GM19025 (cell line): Measurements from ENCODE around the gene RYR2.

Experiments used
- ATAC-seq: cut with Tn5 transposase; IDR thresholded peaks from one replicate; pipeline ENCODE4 v1.9.1; 2021; ENCODE audit warnings: mild to moderate bottlenecking, low read depth, moderate library complexity; ENCODE audit not compliant: unreplicated experiment

Gene RYR2

DNA sequence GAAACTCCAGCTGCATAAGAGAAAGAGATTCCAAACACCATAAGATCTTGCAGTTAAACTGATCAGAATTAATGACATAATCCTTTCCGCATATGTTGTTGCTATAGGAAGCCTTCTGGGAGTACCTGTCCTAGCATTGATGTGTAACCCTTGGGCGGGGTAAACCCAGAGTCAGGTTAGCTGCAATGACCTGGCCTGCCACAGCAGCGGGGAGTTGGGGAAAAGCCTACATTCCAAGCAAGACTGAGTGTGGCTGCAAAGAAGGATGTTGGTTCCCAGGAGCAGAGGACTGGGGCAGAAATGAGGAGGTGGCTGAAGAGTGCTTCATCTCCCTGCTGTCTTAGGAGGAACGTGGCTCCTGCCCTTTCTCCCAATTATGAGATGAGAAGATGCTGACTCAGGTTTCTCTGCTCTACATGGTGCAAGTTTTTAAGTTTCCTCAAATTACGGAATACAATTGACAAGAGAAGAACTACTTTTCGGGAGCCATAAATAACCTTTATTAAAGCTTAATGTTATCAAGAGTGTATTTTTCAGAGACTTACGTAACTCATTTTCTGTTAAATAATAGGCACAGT is 142.1 kb downstream of the RYR2 start:
- ATAC-seq: no peak

DNA sequence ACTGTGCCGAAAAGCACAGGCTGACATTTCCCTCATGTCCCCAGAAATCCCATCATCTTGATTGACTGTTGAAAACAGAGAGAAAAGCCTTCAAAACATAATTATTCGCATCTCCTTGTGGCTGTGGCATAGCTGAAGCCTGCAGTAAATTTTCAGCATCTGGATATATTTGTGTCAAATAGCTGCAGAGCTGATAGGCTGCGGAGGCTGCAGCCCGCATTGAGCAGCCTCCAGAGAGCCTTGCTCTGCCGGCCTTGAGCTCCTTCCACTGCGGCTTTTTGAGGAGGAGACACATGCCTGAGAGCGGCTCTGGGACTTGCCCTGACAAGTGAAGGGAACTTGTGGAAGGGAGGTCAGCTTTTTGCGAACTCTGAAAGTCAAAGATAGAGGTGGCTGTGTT is 144.7 kb downstream of the RYR2 start:
- ATAC-seq: no peak

DNA sequence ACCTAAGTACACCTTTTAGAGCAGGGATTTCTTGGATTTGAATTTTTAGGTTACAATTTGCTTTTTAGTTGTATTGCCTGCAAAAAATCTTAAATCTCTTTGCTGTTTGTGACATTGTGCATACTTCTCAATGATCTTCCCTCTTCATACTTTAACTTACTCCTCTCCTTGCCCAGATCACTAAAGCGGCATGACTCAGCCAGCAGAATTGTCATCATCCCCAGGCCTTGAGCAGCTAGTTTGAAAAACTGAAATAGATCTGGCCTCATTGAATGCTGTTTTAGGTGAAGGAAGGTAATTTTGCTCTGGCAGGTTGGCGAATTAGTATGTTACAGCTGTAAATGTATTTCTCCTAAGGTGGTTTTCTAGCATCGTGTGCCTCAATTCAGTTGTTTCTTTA is 145.9 kb downstream of the RYR2 start:
- ATAC-seq: no peak

DNA sequence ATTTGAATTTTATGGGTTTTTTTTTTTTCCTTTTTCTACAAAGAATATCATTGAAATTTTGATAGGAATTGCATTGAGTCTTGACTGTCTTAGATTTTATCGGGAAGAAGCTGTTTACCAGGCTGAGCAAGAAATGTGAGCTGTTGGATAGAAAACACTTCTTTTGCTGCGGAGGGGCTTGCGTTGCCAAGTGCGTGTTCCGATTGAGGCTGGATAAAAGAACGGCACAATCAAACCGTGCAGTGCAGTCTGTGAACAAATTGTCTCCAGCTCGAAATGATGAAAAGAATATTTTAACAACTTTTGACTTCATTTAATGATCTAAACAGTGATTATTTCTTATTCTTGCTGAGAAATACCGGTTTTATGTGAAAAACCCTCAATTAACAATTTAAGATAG is 149.4 kb downstream of the RYR2 start:
- no peak for ATAC-seq

DNA sequence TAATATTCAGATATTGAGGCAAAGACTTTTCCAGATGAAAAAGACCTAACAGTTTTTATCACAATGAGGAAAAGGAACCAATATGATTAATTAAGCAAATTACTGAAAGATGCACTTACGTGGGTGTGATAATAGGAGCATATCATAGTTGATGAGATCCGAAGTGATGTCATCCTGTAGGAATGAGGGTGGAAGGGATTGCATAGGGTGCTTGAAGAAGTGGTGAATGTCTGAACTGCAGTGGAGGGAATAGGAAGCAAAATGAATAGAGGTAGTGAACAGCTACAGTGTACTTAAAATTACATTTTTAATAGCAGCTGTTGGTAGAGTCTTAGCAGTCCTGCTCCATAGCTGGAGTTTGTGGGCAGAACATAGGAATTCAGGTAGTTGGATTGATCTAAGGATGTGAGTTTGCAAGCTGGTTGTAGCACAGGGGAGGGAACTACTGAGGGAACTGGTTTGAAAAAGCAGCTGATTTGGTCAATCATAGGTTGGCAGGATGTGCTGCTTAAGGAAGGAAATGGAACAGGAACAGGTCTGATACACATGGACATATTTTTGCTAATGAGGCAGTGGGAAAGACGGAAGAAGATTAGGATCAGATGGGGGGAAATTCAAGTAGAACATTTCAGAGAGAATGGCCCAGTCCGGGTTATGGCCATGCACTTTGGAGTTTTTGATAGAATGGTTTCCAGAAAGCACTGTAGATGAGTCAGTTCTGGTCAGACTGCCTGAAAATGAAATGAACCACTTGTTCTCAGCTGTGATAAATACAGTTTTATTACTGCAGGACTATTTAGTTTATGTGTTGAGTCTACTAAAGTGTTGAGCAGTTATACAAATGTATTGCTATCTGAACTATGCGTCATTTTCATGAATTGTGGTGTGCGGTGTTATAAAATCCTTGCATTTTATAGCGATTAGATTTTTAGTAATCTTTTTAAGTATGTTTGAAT is 155.8 kb downstream of the RYR2 start:
- no peak for ATAC-seq

DNA sequence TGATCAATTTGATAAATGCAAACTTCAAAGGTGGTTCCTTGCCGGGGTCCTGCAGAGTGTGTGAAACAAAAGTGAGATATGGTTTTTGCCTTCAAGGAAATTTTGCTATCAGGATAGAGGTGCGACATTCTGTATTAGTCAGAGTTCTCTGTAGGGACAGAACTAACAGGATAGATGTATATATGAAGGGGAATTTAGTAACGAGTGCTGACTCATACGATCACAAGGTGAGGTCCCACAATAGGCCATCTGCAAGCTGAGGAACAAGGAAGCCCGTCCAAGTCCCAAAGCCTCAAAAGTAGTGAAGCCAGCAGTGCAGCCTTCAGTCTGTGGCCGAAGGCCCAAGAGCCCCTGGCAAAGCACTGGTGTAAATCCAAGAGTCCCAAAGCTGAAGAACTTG is 157.0 kb downstream of the RYR2 start:
- ATAC-seq: no peak

DNA sequence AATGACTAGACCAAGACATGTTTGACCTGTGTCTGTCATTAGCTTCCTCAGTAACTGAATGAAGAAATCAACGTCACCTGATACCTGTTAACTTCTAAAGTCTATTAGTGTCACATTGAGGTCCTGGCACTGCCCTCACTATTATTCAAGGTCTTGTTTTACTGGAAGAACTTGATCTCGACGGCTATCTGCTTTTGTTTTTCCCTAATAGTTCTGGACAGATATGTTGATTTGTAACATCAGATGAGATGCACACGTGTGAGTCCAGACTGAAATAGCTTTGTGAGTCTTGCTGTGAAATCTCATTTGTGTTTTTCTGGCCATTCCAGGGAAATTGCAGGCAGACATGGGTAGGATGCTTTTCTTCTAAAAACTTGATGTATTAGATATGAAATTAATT is 159.2 kb downstream of the RYR2 start:
- ATAC-seq: no peak

DNA sequence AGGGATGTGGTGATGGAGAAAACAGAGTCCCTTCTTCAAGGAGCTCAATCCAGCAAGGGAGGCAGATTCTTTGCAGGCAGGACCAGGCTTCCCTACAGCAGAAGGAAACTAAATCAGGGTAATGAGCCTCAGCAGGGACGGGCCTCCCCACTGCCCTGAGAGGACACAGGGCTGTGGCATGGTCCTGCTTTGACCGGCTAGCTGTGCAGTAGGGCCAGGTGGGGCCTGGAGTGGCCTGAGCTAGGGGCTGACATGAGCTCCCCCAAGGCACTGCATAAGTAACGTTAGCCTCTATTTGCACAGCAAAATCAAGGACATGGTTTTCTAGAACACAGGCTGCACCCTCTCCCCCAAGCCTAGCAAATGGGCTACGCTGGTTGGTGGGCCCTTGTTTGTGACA is 162.9 kb downstream of the RYR2 start:
- ATAC-seq: no peak

DNA sequence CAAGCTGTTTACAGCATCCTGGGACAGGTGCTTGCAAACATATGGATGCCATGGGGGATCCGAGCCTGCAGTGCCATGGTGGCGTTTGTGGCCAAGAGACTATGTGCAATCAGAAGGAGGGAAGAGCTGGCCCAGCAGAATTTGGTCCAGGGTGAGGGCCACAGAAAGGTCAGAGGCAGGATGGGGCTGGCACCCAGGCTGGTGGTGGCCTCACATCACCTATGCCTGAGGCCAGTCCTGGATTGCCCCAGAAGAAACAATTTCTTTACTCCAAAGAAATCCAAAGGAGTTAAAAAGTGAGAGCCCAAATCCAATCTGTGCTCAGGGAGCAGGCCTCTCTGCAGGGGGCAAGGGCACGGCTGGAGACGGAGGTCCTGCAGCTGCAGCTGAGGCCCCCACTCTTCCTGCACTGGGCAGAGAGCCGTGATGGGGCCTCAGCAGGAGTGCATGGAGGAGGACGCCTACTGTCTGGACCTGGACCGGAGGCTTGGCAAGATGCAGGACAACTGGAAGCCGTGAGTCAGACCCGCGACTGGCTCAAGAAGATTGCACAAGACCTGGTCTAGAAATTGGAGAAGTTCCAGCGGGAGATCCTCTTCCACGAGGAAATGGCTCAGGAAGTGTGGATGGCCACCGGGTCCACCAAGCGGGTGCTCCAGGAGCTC is 163.5 kb downstream of the RYR2 start:
- ATAC-seq: no peak

DNA sequence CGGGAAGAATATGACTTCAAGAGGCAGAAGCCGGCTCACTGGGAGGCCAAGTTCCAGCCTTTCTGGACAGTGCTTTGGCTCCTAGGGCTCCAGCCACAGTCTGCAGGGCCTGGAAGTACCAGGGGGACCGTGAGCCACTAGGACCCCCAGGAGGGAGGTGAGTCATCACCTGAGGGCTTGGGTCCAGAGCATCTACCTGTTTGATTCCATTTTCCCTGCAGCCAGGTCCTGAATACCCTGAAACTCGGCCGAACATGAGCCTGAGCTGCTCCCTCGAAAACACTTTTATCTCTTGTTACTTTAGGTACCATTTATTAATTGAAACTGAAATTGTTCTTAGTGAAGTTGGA is 164.1 kb downstream of the RYR2 start:
- ATAC-seq: no peak

DNA sequence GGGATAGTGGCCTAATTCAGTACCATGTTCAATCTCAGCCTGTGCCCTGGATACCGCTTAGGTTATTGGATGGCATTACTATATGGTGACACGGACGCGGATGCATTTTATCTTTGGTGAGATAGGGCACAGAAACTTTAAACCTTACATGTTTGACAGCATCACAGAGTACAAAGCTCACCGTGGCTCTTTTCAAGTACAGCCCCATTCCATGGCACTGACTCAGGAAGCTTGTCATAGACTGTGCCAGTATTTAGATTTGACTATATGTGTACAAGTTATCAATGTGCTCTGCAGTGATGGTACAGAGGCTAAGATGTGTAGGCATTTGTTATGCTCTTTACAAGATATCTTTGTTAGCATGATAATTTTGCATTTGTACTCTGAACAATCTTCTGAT is 169.0 kb downstream of the RYR2 start:
- ATAC-seq: no peak

DNA sequence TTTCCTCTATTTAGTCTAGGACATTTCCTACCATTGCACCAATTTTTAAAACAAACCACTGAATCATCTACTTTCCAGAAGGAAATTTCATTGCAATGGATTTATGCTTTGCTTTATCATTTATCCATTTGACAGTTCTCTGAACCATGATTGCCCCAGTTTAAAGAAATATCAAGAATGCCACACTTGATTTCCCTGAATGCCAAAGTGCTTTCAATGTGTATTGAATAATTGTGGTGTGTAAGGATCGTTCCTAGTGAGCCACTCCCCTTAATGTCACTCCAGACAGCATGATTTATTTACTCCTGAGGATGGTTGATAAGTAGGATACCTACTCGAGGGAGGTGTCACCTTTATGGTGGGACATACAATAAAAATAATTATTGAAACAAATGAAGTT is 169.6 kb downstream of the RYR2 start:
- ATAC-seq: no peak

DNA sequence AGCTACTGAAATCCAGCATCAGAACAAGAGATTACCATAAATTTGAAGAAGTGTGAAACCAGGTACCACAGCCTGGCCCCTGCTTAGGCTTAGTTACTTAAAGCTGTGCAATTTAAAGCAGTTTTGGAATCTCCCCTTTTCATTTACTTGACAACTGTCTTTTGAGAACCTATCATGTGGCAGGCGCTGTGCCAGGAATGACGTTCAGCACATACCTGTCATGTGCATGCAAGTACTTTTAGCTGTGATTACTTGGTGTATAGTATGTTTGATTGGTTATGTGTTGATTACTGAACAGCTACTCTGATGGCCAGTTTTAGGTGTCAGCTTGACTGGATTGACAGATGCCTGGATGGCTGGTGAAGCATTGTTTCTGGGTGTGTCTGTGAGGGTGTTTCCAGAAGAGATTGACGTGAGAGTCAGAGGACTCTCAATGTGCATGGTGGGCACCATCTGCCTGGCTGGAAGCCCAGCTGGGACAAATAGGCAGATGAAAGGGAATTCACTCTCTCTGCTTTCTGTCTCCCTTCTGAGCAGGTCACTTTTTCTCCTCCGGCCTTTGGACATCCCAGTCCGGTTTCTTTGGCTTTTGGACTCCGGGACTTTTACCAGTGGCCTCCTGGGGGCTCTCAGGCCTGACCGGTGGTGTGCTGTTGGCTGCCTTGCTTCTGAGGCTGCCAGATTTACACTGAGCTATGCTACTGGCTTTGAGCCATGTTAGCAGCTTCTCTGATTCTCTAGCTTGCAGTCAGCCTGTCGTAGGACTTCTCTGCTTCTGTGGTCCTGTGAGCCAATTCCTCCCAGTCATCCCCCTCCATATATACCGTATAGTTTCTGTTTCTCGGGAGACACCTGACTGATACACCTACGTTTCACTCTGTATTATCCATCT is 178.0 kb downstream of the RYR2 start:
- ATAC-seq: no peak

DNA sequence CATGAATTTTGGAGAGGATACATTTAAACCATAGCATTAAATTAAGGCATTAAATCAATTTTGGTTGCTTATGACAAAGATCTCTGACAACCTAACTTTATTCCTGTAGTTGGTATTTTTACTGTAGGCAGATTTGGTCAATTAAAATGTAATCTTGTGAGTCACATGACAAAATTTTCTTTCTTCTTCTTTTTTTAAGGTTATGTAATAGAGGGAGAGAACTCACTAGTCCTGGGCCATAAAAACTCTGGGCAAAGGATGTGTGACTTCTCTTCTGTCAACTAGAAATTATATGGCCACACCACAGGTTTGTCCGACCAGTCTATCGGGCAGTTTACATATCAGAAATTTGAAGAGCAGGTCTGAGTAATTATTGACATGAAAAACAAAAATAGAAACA is 181.4 kb downstream of the RYR2 start:
- ATAC-seq: no peak

DNA sequence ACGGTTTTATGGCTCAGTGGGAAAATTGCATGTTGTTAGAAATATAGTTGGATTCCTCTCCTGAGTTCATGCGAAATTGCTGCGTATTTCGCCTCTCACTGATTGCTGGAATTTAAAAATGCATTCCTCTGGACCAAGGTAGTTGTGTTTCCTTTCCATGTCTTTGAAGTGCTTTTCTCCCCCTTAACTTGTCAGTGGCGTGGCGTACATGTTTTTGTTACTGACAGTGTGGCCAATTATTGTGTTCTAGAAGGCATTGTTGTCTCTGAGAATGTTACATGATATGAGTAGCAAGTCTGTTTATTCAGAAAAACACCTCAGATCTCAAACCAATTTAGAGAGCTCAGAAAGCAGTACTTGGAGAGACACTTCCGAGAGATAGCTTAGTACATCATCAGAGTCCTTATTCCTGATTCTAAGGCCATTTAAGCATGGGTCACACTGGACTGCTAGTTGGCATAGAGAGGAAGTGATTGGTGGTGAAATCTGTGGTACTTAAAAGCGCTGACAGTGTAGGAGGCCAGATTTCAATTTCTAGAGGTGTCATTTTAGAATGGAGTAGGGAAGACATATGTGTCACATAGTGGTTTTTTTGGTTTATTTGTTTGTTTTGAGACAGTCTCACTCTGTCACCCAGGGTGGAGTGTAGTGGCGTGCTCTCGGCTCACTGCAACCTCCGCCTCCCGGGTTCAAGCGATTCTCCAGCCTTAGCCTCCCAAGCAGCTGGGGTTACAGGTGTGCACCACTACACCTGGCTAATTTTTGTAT is 184.4 kb downstream of the RYR2 start:
- ATAC-seq: no peak

DNA sequence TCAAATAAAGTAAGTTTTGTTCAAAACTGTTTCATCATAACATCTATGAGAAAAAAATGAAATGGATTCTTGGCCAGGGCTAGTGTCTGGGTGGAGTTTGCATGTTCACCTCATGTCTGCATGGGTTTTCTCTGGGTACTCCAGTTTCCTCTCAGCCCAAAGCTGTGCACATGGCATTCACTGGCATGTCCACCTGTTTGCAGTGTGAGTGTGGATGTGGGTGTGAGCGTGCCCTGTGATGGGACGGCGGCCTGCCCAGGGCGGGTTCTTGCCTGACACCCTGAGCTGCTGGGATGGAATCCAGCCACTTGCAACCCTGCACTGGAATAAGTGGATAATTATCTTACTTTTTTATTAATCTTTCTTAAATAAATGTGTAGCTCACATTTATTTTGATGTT is 185.5 kb downstream of the RYR2 start:
- ATAC-seq: no peak

DNA sequence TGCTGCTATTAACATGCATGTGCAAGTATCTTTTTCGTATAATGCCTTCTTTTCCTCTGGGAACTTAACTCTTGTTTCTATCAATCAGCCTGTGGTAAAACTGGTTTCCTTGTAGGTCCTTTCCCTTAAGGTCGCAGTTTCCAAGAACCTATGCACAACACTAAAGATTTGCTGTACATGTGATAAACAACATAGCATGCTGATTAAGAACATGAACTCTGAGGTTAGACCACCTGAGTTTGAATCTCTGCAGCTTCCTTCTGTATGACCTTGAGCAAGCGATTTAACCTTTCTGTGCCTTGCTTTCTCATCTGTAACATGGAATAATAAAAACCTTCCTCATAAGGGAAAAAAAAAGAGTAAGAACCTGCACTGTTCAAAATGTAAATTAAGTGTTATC is 186.4 kb downstream of the RYR2 start:
- ATAC-seq: no peak

DNA sequence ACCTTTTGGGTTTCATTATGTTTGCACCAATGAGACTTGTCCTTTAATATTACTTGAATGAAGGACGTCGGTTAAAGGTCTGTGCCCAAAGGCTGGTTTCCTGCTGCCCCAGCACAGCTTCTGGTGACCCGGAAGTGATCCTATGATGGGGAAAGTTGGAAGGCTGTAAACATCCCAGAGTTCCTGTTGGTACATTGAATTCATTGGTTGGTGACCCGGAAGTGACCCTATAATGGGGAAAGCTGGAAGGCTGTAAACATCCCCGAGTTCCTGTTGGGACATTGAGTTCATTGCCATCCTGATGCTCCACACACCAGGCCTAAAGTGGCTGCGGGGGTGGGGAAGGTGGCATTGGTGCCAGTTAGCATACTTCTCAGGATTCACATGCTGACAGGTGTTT is 187.3 kb downstream of the RYR2 start:
- no peak for ATAC-seq

DNA sequence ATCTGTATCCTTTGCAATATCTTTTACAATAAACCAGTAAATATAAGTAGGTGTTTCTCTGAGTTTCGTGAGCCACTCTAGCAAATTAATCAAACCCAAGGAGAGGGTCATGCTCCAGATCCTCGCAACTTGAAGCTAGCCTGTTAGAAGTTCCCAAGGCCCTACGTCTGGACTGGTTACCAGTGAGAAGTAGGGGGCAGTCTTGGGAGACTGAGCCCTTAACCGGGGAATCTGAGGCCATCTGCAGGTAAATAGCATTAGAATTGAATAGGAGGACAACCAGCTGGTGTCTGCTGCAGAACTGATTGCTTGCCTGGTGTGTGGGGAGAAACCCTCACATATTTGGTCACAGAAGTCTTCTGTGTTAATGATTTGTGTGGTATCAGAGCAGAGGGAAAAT is 190.5 kb downstream of the RYR2 start:
- no peak for ATAC-seq

DNA sequence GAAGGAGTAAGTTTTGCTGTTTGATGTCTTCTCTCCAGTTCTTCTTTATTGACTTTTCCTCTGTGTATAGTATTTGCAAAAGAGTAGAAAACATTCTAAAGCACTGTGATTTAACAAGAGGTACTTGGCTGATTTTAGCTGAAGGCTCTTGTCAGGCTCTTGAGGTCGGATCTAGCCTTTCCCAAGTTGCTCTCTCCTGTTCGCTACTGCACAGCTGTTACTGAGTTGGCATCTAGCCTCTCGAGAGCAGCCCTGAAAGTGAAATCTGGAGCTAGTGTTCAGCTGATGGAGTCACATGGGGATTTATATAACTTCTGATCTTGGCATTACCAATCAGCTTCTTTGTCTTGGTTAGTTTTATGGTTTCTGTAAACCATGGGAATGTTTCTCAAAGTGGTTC is 193.1 kb downstream of the RYR2 start:
- no peak for ATAC-seq
